Endodermal cell (in vitro differentiated cells): Measurements from ENCODE around the gene NIFK. TPM values are rescaled to one million over a fixed set of nuclear protein-coding genes. Genes with fewer than 3 reads are reported as not detected.

Experiments
- DNase-seq: peaks from one replicate; pipeline ENCODE4 v3.0.0-alpha.2; 2017
- H3K27ac ChIP-seq: 2 replicates; pipeline ENCODE4 v1.5.1; 2013; ENCODE audit warnings: mild to moderate bottlenecking, low read depth, low read length, moderate library complexity
- H3K27me3 ChIP-seq: 2 replicates; pipeline ENCODE4 v1.6.1; 2013; ENCODE audit warnings: mild to moderate bottlenecking, low read length, moderate library complexity; ENCODE audit not compliant: insufficient read depth, control insufficient read depth, poor library complexity, severe bottlenecking
- H3K36me3 ChIP-seq: 2 replicates; pipeline ENCODE4 v1.7.0; 2013; ENCODE audit warnings: mild to moderate bottlenecking, low read length, moderate library complexity; ENCODE audit not compliant: control insufficient read depth, insufficient read depth
- H3K4me1 ChIP-seq: one replicate; pipeline ENCODE4 v1.7.0; 2013; ENCODE audit warnings: low read length; ENCODE audit not compliant: control insufficient read depth, insufficient read depth
- H3K4me3 ChIP-seq: 2 replicates; pipeline ENCODE4 v1.5.1; 2013; ENCODE audit warnings: mild to moderate bottlenecking, low read length, moderate library complexity
- H3K9ac ChIP-seq: 2 replicates; pipeline ENCODE4 v1.6.1; 2013; ENCODE audit warnings: mild to moderate bottlenecking, low read length, moderate library complexity; ENCODE audit not compliant: poor library complexity, severe bottlenecking; ENCODE audit errors: extremely low read depth
- H3K9me3 ChIP-seq: 2 replicates; pipeline ENCODE4 v1.6.1; 2013; ENCODE audit warnings: mild to moderate bottlenecking, low read length, moderate library complexity; ENCODE audit not compliant: control insufficient read depth
- H3K27ac Mint-ChIP-seq: 2 replicates; pipeline ENCODE4 v1.8.0; 2020; ENCODE audit warnings: mixed read lengths
- H3K27me3 Mint-ChIP-seq: 2 replicates; pipeline ENCODE4 v1.8.0; 2021; ENCODE audit warnings: mild to moderate bottlenecking, mixed read lengths; ENCODE audit not compliant: insufficient read depth
- H3K36me3 Mint-ChIP-seq: 2 replicates; pipeline ENCODE4 v1.8.0; 2020; ENCODE audit warnings: low read depth, mixed read lengths
- H3K4me1 Mint-ChIP-seq: 2 replicates; pipeline ENCODE4 v1.8.0; 2020; ENCODE audit warnings: mixed read lengths
- H3K4me3 Mint-ChIP-seq: 2 replicates; pipeline ENCODE4 v1.8.0; 2020; ENCODE audit warnings: mild to moderate bottlenecking, moderate library complexity, mixed read lengths
- H3K9me3 Mint-ChIP-seq: 2 replicates; pipeline ENCODE4 v1.8.0; 2020; ENCODE audit warnings: mild to moderate bottlenecking, mixed read lengths
- WGBS, 2 experiments: methylation state at CpG; one replicate each; pipeline versions ENCODE4 v1.1.5 to v1.1.7; 2013; ENCODE audit warnings: missing lambda C conversion rate in 2 of 2, mixed read lengths in 1 of 2; ENCODE audit not compliant: insufficient coverage in 1 of 2, insufficient read length in 1 of 2; 5-methylcytosine and 5-hydroxymethylcytosine counted together
- total RNA-seq, 2 donors: library from RNA; stranded (reverse); fragmentation: NEBNext Ultra II Directional in 1 of 2; extraction: Animal tissue kit (Norgen Biotek cat#: 25700) in 1 of 2; gene quantifications; 2 replicates in 1 of 2; 3 replicates in 1 of 2; pipeline ENCODE4 v1.2.1, GENCODE V29; 2021
- TF ChIP-seq, protein P1 (sequence below): fragments of 200-600 bp; sonication (generic); conservative IDR thresholded peaks from 2 replicates; pipeline ENCODE4 v1.5.0; 2021; ENCODE audit warnings: antibody characterized with exemption, mild to moderate bottlenecking

NIFK gene
- total RNA-seq, 2 donors from 2014 or later, result 64.2 to 88.5 TPM

DNA sequence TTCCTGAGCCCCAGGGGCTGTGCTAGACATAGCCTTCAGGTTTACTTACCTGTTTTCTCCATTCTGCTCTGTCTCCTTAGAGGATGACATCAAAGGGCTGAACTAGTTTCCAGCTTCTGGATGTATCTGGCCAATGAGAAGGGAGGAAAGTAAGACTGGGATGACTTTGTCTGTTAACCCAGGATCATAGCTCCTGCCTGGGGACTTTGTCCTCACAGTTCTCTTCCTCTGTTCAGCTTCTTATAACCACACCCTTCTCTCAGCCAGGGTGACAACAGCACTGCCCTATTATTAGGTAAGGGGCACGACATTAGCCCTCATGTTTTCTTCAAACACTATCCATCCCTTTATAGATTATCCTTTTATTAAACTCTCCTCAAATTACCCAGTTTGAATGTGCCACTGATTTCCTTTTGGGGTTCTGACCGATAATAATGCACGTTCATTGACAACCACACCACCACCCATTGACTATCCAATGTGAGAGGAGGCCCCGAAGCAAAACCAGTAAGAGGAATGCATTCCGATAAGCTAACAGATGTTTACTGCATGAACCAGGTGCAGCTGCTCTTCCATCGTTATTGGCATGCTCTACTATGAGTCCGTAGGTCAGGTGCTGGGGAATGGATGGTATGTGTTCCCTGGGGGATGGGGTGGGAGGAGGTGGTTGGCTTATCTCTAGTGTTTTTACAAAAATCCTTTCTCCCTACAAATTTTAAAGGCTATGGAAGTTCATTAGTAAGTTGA is 42.2 kb upstream of the NIFK start:
- WGBS, 2 experiments, result 85% methylated on average over 7 of the region's 7 CpGs; no CpG with 5 or more reads in 1 of the 2 experiments
- no peak overlapping the region for H3K4me3 ChIP-seq
- TF ChIP-seq, protein P1, sequence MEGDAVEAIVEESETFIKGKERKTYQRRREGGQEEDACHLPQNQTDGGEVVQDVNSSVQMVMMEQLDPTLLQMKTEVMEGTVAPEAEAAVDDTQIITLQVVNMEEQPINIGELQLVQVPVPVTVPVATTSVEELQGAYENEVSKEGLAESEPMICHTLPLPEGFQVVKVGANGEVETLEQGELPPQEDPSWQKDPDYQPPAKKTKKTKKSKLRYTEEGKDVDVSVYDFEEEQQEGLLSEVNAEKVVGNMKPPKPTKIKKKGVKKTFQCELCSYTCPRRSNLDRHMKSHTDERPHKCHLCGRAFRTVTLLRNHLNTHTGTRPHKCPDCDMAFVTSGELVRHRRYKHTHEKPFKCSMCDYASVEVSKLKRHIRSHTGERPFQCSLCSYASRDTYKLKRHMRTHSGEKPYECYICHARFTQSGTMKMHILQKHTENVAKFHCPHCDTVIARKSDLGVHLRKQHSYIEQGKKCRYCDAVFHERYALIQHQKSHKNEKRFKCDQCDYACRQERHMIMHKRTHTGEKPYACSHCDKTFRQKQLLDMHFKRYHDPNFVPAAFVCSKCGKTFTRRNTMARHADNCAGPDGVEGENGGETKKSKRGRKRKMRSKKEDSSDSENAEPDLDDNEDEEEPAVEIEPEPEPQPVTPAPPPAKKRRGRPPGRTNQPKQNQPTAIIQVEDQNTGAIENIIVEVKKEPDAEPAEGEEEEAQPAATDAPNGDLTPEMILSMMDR, result no peak
- H3K4me1 ChIP-seq, result no peaks in the 10 kb centered on the region
- no peak overlapping the region for H3K27ac ChIP-seq
- H3K9me3 ChIP-seq, result no peaks in the 10 kb centered on the region
- Mint-ChIP-seq H3K4me3 (no peak overlapping the region), H3K4me1 (no peaks in the 10 kb centered on the region), H3K27me3 (no peaks in the 10 kb centered on the region), H3K36me3 (no peaks in the 10 kb centered on the region), H3K9me3 (no peaks in the 10 kb centered on the region), H3K27ac (no peak overlapping the region)
- DNase-seq, result no peak
- no peak overlapping the region for H3K9ac ChIP-seq
- H3K27me3 ChIP-seq, result no peaks in the 10 kb centered on the region
- no peaks in the 10 kb centered on the region for H3K36me3 ChIP-seq

DNA sequence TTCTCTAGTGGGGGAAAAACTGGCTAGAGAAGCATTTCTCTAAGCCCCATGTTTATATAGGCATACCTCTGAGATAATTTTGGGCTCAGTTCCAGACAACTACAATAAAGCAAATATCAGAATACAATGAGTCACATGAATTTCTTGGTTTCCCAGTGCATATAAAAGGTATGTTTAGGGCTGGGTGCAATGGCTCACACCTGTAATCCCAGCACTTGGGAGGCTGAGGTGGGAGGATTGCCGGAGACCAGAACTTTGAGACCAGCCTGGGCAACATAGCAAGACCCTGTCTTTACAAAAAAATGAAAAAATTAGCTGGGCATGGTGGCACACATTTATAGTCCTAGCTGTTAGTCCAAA is 41.0 kb upstream of the NIFK start:
- Mint-ChIP-seq H3K36me3 (peaks cover 2% of the 10 kb centered on the region), H3K27ac (no peak overlapping the region), H3K9me3 (no peaks in the 10 kb centered on the region), H3K4me1 (peaks cover 3% of the 10 kb centered on the region), H3K27me3 (no peaks in the 10 kb centered on the region), H3K4me3 (no peak overlapping the region)
- Histone ChIP-seq H3K9ac (no peak overlapping the region), H3K4me1 (no peaks in the 10 kb centered on the region), H3K9me3 (no peaks in the 10 kb centered on the region), H3K27ac (no peak overlapping the region), H3K36me3 (no peaks in the 10 kb centered on the region), H3K4me3 (no peak overlapping the region), H3K27me3 (no peaks in the 10 kb centered on the region)
- 93 to 100% methylated on average over 1 of the region's 1 CpG for WGBS, 2 experiments
- no peak for DNase-seq
- TF ChIP-seq, protein P1, result no peak

DNA sequence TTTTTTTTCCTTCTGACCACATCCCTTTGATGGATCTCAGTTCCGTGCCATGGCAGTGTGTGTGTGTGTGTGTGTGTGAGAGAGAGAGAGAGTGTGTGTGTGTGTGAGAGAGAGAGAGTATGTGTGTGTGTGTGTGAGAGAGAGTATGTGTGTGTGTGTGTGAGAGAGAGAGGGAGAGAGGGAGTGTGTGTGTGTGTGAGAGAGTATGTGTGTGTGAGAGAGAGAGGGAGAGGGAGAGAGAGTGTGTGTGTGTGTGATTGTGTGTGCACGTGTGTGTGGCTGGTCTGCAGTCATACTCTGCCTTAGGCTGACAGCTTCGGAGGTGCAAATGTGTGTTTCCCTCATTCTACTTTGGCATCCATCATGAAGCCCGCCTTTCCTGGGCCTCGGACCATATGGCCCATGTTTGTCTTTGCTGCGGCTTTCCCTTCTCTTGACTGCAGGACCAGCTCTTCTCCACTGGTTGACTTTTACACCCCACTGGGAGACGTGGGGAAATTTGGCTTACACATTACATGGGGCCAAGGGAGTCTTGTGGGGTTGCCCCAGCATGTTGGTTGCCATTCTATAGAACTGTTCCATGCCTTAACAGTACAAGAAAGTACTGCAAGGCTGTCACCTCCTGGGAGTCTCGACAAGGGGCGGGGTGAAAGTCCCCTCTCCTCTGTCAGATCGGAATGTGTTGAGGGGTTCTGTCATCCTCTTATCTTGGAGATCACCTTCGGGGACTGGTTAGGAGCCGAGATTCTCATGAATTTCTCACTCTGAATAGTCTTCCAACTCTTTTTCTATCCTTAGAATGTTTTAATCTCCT is 40.4 kb upstream of the NIFK start:
- Histone ChIP-seq H3K9ac (no peak overlapping the region), H3K27me3 (no peaks in the 10 kb centered on the region)
- WGBS, 2 experiments, result 85 to 88% methylated on average over 10 to 12 of the region's 12 CpGs

More for the DNA sequence above, 40.4 kb upstream of the NIFK start:
- TF ChIP-seq, protein P1, result no peak
- no peaks in the 10 kb centered on the region for H3K27me3 Mint-ChIP-seq
- DNase-seq, result no peak
- H3K27ac Mint-ChIP-seq, result no peak overlapping the region
- no peaks in the 10 kb centered on the region for H3K9me3 ChIP-seq
- no peak overlapping the region for H3K4me3 ChIP-seq
- peaks cover 7% of the 10 kb centered on the region for H3K4me1 Mint-ChIP-seq
- peaks cover 2% of the 10 kb centered on the region for H3K36me3 Mint-ChIP-seq
- no peak overlapping the region for H3K4me3 Mint-ChIP-seq
- no peaks in the 10 kb centered on the region for H3K36me3 ChIP-seq
- H3K9me3 Mint-ChIP-seq, result no peaks in the 10 kb centered on the region
- H3K27ac ChIP-seq, result no peak overlapping the region
- peaks cover 3% of the 10 kb centered on the region for H3K4me1 ChIP-seq
